Measurements from ENCODE around the gene ZNF554. TPM values are rescaled to one million over a fixed set of nuclear protein-coding genes. Genes with fewer than 3 reads are reported as not detected.
A peak's percentile ranks its signal among the peaks of the same experiment; 100 is the strongest.

Gene ZNF554
- total RNA-seq, 2 donors from 2014 or later = 0.89 to 2.9 TPM

DNA sequence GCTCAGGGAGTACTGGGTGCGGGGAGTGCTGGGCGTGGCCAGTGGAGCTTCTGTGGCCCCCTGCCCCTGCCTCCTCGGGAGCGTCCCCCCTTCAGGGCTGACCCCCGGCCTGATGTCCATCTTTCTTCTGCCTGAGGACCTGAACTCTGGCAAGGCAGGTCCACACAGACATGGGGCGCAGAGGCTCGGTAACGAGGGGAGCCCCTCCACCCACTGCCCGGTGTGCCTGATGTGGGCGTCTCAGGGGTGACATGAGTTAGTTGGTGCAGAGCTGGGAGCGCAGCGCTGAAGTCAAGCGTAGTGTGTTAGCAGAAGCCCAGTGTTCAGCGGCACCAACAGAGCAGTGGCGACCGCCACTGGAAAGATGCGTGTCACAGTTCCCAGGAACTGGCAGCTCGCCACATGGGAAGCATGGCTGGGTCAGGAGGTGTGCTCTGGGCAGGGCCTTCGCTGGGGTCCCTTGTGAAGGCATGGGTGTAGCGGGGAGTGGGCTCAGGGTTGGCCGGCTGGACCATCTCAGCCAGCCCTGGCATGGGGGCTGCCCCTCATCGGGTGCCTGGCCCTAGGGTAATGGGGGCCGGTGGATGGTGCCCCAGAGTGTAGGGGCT lies 22.9 kb upstream of the ZNF554 start:
- DNase-seq (ENCODE audit: low spot score) (no peak), ATAC-seq (peak in 1 of 2 donors; percentile 17)
- Mint-ChIP-seq H3K4me1 (ENCODE audit: low read depth in 2 of 2) (peaks cover 0 to under 1% of the 10 kb centered on the region in 2 donors), H3K36me3 (no peaks in the 10 kb centered on the region), H3K9me3 (no peaks in the 10 kb centered on the region), H3K27me3 (no peaks in the 10 kb centered on the region), H3K4me3 (no peak overlapping the region), H3K27ac (no peak overlapping the region)

DNA sequence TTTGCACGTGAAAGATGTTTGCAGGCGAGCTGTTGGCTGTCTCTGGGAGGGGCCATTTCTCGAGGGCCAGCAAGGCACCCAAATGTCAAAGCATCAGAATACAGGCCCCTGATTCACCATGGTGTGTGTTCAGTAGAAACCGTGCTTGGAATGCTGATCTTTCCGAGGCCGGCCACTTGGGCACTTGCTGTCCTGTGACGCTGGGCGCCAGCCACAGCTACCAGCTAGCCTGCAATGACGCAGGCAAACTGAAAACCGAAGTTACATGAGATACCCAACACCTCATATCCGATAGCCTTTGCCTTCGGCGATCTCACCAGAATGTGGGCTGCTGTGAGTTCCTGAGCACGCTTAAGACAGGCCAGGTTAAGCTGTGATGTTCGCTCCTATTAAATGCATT lies 22.4 kb upstream of the ZNF554 start:
- no peak for ATAC-seq
- Mint-ChIP-seq H3K36me3 (no peaks in the 10 kb centered on the region), H3K4me1 (ENCODE audit: low read depth in 2 of 2) (peaks cover 0 to 3% of the 10 kb centered on the region in 2 donors), H3K27me3 (no peaks in the 10 kb centered on the region), H3K27ac (no peak overlapping the region), H3K9me3 (no peaks in the 10 kb centered on the region), H3K4me3 (no peak overlapping the region)
- no peak for DNase-seq (ENCODE audit: low spot score)

DNA sequence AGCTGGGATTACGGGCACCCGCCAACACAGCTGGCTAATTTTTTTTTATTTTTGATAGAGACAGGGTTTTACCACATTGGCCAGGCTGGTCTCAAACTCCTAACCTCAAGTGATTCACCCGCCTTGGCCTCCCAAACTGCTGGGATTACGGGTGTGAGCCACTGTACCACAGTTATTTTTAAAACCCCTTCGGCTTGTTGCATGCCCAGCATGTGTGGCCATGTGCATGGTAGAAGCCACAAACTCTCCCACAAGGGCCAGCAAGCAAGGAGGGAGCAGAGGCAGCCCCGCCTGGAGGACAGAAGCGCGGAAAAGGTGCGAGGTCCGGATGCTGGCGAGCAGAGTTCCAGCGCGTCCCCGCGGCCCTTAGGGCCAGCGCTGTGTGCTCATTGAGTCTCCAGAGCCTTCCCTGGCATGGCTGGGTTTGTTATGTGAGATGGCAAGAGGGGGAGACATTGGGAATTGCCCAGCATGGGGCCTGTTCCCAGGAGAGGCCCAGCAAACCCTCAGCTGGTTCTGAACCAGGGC lies 21.4 kb upstream of the ZNF554 start:
- H3K9me3 Mint-ChIP-seq = no peaks in the 10 kb centered on the region
- no peaks in the 10 kb centered on the region for H3K27me3 Mint-ChIP-seq
- H3K4me3 Mint-ChIP-seq = no peak overlapping the region
- H3K27ac Mint-ChIP-seq = no peak overlapping the region
- ATAC-seq = no peak
- peaks cover 6 to 9% of the 10 kb centered on the region in 2 donors for H3K4me1 Mint-ChIP-seq (ENCODE audit: low read depth in 2 of 2)
- peaks cover 6% of the 10 kb centered on the region for H3K36me3 Mint-ChIP-seq
- no peak for DNase-seq (ENCODE audit: low spot score)

DNA sequence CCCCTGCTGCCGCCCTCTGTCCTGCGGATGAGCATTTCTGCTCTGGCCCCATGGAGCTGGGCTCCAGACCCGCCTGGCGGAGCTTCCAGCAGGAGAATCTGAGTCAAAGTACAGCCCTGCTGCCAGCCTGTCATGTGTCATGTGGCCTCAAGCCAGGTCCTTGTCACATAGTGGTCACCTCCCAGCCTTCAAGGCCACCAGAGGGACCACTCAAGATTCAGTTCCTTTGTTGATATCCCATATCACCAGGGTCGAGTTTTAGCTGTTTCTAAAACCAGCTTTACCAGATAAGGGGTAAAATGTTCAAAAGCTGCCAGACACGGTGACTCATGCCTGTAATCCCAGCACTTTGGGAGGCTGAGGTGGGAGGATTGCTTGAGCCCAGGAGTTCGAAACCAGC lies 20.9 kb upstream of the ZNF554 start:
- no peak overlapping the region for H3K27ac Mint-ChIP-seq
- H3K9me3 Mint-ChIP-seq = no peaks in the 10 kb centered on the region
- peaks cover 6% of the 10 kb centered on the region for H3K36me3 Mint-ChIP-seq
- no peaks in the 10 kb centered on the region for H3K27me3 Mint-ChIP-seq
- H3K4me1 Mint-ChIP-seq (ENCODE audit: low read depth in 2 of 2) = peaks cover 6 to 10% of the 10 kb centered on the region in 2 donors
- no peak for ATAC-seq
- H3K4me3 Mint-ChIP-seq = no peak overlapping the region
- DNase-seq (ENCODE audit: low spot score) = no peak

DNA sequence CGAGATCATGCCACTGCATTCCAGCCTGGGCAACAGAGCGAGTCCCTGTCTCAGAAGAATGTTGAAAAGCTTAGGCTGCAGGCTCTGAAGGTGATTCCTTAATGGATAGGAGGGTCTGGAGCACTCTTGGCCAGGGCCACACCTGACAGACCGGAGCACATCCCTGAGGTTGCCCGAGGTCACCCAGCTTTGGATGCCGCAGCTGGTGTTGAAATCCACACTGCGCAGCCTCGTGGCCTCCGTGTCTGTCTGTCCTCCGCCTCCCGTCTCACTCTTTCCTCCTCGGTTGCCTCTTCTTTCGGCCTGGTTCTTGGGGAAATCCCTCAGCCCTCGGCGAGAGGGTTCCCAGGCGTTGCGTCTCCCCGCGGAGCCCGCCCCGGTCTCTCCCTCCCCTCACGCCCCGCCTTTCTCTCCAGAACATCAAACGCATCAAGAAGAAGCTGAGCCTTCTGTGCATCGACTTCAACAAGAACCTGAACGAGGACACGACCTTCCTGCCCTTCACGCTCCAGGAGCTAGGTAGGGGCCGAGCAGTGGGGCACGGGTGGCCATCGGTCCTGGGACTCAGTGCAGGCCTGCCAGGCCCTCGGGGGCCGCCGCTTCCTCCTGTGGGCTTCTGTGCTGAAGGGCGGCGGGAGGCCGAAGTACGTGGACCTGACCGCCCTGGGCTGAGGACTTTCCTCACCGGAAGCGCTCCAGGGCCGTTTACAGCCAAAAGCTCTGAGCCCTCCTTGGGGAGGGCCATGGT lies 20.2 kb upstream of the ZNF554 start:
- no peak overlapping the region for H3K27ac Mint-ChIP-seq
- no peak for ATAC-seq
- no peaks in the 10 kb centered on the region for H3K9me3 Mint-ChIP-seq
- H3K27me3 Mint-ChIP-seq = no peaks in the 10 kb centered on the region
- H3K36me3 Mint-ChIP-seq = peaks cover 6% of the 10 kb centered on the region
- no peak for DNase-seq (ENCODE audit: low spot score)
- H3K4me3 Mint-ChIP-seq = no peak overlapping the region
- H3K4me1 Mint-ChIP-seq (ENCODE audit: low read depth in 2 of 2) = peaks cover 6 to 13% of the 10 kb centered on the region in 2 donors

DNA sequence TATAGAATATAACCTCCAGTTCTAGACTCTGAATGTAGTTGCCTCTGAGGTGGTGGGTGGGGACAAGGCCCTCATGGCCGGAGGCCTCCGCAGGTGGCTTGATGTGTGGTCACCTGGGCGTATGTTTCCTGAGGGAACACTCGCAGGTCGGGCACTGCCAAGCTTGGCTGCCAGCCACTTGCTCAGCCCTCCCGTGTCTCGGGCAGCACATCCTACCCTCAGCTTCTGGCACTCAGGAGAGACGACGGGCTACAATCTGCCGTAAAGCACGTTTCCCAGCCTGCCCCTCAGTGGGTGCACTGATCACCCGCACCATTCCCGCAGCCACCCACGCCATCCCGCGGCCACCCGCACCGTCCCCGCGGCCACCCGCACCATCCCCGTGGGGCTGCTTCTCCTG lies 19.2 kb upstream of the ZNF554 start:
- Mint-ChIP-seq H3K4me1 (ENCODE audit: low read depth in 2 of 2) (peaks cover 6 to 17% of the 10 kb centered on the region in 2 donors), H3K36me3 (peaks cover 6% of the 10 kb centered on the region), H3K27ac (no peak overlapping the region), H3K27me3 (no peaks in the 10 kb centered on the region), H3K9me3 (no peaks in the 10 kb centered on the region), H3K4me3 (no peak overlapping the region)
- no peak for ATAC-seq
- DNase-seq (ENCODE audit: low spot score) = no peak

DNA sequence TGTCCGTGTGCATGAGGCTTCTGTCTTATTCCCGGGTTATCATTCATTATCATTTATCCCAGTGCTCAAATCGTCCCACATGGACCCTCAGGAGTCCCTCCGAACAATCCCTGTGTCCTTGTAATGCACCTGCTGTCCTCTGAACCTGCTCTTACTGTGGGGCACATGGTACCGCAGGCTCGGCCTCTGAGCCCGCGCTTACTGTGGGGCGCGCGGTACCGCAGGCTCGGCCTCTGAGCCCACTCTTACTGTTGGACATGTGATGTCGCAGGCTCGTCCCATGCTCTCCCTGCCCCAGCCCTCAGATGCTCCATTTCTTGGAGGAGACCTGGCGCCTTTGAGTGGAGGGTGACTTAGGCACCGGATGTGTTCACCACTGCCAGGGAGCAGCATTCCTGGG lies 16.8 kb upstream of the ZNF554 start:
- H3K4me3 Mint-ChIP-seq = no peak overlapping the region
- peaks cover 6 to 18% of the 10 kb centered on the region in 2 donors for H3K4me1 Mint-ChIP-seq (ENCODE audit: low read depth in 2 of 2)
- DNase-seq (ENCODE audit: low spot score) (no peak), ATAC-seq (no peak)
- H3K9me3 Mint-ChIP-seq = no peaks in the 10 kb centered on the region
- peak overlapping the region in 1 of 2 donors; percentile 50 for H3K27ac Mint-ChIP-seq
- peaks cover 6% of the 10 kb centered on the region for H3K36me3 Mint-ChIP-seq
- H3K27me3 Mint-ChIP-seq = no peaks in the 10 kb centered on the region

DNA sequence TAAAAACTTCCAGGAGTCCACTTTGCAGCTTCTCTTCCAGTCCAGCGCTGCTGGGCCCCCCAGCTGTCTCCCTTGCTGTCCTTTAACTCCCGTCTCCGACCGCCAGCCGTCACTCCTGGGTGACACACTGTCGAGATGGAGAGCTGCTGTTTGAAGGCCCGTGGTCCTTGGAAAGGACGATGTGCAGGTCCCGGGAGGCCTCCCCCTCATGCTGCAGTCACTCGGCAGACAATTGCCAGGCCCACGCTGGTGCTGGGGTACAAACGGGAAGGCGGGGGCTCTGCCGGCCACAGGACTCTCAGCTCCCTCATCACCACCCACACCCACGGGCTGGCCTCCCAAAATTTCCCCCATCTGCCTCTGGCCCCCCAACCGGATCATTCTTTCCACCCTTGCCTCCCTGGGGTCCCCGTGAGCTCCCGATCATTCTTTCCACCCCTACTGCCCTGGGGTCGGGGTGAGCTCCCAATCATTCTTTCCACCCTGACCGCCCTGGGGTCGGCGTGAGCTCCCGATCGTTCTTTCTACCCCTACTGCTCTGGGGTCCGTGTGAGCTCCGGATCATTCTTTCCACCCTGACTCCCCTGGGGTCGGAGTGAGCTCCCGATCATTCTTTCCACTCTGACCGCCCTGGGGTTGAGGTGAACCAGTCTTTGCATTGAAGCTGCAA lies 16.0 kb upstream of the ZNF554 start:
- no peak for ATAC-seq
- Mint-ChIP-seq H3K9me3 (no peaks in the 10 kb centered on the region), H3K27me3 (no peaks in the 10 kb centered on the region), H3K4me3 (no peak overlapping the region), H3K4me1 (ENCODE audit: low read depth in 2 of 2) (peaks cover 6 to 18% of the 10 kb centered on the region in 2 donors), H3K36me3 (peaks cover 6% of the 10 kb centered on the region), H3K27ac (no peak overlapping the region)
- no peak for DNase-seq (ENCODE audit: low spot score)

DNA sequence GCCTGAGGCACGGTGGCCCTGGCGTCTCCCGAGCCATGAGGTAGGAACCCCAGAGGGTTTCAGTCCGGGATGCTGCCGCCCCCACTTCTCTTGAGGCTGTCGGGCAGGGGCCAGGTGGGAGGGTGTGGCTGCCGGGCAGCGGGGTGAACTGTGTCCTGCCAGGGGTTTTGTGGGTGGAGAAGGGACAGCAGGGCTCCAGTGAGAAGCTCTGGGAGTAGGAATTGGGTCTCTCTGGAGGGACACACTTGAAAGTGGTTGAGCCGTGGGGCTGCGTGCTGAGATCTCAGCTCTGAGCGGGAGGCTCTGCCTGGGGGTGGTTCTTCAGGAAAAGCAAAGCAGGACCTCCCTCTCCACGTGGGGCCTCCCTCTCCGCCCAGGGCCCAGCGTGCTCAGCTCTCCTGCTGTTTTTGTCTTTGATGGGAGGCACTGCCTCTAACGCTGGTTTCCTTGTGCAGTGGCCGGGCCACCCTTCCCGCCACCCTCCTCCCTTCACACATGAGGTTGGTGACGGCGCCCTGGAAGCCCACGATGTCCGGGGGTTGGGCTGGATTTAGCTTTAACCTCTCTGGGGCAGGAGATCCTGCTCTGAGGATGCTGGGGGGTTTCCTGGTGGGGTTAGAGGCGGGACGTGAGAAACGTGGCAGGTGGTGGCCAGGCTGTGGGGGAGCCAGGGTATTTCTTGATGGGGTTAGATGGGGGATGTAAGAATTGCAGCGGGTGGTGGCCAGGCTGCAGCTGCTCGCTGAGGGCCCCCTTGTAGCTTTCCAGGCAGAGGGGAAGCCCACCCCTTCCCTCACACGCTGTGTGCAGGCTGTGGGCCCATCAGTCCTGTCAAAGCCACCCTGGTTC lies 15.3 kb upstream of the ZNF554 start:
- H3K27ac Mint-ChIP-seq = no peak overlapping the region
- H3K36me3 Mint-ChIP-seq = peaks cover 11% of the 10 kb centered on the region
- H3K27me3 Mint-ChIP-seq = no peaks in the 10 kb centered on the region
- no peaks in the 10 kb centered on the region for H3K9me3 Mint-ChIP-seq
- no peak overlapping the region for H3K4me3 Mint-ChIP-seq
- H3K4me1 Mint-ChIP-seq (ENCODE audit: low read depth in 2 of 2) = peaks cover 6 to 18% of the 10 kb centered on the region in 2 donors
- ATAC-seq = no peak
- peak; percentile 50 for DNase-seq (ENCODE audit: low spot score)

DNA sequence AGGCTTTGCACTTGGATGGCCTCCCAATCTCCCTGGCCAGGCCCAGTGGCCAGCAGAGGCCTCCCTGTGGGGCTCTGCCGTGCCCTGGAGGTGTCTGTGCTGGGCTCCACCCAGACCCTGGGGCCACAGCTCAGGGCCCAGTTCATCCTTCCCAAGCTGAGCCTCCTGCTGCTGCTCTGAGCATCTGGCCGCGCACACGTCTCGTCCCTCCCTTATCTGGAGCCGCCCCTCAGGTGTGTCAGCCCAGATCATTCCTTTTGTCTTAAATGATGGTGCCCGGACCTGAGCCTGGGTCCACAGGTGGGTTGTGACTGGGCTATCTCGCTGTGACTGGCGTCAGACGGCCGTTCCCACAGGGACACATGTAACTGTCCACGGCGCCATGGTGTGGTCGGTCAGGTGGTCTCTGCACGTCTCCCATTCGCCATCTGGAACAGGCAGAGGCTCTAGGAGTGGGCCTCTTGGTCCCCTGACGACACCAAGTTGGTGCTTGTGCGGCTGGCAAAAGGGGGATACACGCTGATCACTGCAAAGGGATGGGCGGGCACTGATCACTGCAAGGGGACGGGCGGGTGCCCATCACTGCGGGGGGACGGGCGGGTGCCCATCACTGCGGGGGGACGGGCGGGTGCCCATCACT lies 14.3 kb upstream of the ZNF554 start:
- Mint-ChIP-seq H3K27ac (no peak overlapping the region), H3K4me1 (ENCODE audit: low read depth in 2 of 2) (peaks cover 6 to 18% of the 10 kb centered on the region in 2 donors), H3K4me3 (no peak overlapping the region), H3K36me3 (peaks cover 11% of the 10 kb centered on the region), H3K27me3 (no peaks in the 10 kb centered on the region), H3K9me3 (no peaks in the 10 kb centered on the region)
- ATAC-seq (no peak), DNase-seq (ENCODE audit: low spot score) (peak; percentile 38)

DNA sequence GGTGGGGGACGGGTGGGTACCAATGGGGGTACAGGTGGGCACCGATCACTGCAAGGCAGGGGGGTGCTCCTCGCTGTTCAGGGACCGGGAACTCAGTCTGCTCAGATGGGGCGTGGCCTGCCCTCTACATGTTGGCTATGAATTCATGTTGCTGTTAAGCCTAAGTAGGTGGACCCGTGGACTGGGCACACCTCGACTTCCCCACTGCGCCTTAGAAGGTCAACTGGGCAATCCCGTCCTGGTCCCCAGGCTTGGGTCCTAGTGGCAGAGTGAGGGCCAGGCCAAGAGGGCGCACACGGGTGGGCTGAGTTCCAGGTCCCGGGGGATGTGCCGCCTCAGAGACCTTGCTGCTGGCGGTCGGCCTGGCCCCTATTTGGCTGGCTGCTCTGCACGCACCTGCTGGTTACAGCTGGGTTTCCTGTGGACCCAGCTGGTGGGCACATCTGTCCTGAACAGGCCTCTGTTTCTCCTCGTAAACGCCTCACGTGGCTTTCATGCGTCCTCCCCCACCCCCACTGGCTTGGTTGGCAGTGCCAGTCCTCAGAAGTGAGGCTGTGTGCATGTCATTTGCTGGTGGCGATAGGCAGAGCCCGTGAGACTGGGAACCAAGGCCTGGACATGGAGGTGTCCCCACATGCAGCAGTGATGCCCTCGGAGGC lies 13.5 kb upstream of the ZNF554 start:
- Mint-ChIP-seq H3K36me3 (peaks cover 11% of the 10 kb centered on the region), H3K27me3 (no peaks in the 10 kb centered on the region), H3K4me3 (no peak overlapping the region), H3K4me1 (ENCODE audit: low read depth in 2 of 2) (peaks cover 6 to 18% of the 10 kb centered on the region in 2 donors), H3K27ac (no peak overlapping the region), H3K9me3 (no peaks in the 10 kb centered on the region)
- ATAC-seq = no peak
- DNase-seq (ENCODE audit: low spot score) = peak; percentile 49

DNA sequence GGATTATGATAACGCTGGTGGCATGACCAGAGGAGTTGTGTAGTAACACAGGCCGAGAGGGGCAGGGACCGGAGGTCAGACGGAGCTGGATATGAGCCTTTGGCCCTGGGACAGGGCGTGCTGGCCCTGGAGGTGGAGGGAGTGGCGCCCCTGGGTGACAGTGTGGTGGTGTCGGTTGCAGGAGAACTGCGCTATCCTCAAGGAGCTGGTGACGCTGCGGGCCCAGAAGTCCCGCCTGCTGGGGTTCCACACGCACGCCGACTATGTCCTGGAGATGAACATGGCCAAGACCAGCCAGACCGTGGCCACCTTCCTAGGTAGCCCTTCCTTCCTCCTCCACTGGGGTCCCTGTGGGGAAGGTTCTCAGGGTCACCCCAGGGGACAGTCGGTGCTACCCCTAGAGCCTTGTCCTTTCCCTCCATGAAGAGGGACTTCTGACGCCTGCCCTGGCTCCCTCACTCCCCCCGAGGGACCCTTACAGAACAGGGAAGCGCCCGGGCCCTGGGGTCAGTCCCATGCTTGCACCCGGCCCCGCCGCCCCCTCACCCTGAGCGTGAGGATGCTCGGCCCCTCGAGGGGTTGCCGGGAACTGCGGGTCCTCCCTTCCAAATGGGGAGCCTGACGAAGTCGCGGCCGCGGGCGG lies 12.8 kb upstream of the ZNF554 start:
- no peaks in the 10 kb centered on the region for H3K27me3 Mint-ChIP-seq
- peaks cover 6 to 16% of the 10 kb centered on the region in 2 donors for H3K4me1 Mint-ChIP-seq (ENCODE audit: low read depth in 2 of 2)
- H3K36me3 Mint-ChIP-seq = peaks cover 11% of the 10 kb centered on the region
- no peak overlapping the region for H3K27ac Mint-ChIP-seq
- DNase-seq (ENCODE audit: low spot score) (peak; percentile 45), ATAC-seq (no peak)
- no peak overlapping the region for H3K4me3 Mint-ChIP-seq
- H3K9me3 Mint-ChIP-seq = no peaks in the 10 kb centered on the region

All from natural killer cell treated with Interleukin-12 subunit alpha and Interleukin-12 subunit beta and Interleukin-15 and Interleukin-18, amount 100 ng/mL, for 72 hours (primary cell).